Progenitor cell of endocrine pancreas (in vitro differentiated cells): ENCODE results near the gene FBP1. TPM values are rescaled to one million over a fixed set of nuclear protein-coding genes. Genes with fewer than 3 reads are reported as not detected.

Experiments
- DNase-seq: peaks from one replicate; pipeline ENCODE4 v3.0.0; 2021; ENCODE audit warnings: low spot score; ENCODE audit not compliant: unreplicated experiment
- H3K27ac Mint-ChIP-seq: 2 replicates; pipeline ENCODE4 v1.8.0; 2021; ENCODE audit warnings: mild to moderate bottlenecking, moderate library complexity, mixed read lengths
- H3K27me3 Mint-ChIP-seq: 2 replicates; pipeline ENCODE4 v1.8.0; 2021; ENCODE audit warnings: mixed read lengths
- H3K36me3 Mint-ChIP-seq: 2 replicates; pipeline ENCODE4 v1.8.0; 2022; ENCODE audit warnings: mixed read lengths; ENCODE audit not compliant: insufficient read depth
- H3K4me1 Mint-ChIP-seq: 2 replicates; pipeline ENCODE4 v1.8.0; 2021; ENCODE audit warnings: low read depth, mixed read lengths
- H3K4me3 Mint-ChIP-seq: 2 replicates; pipeline ENCODE4 v1.8.0; 2021; ENCODE audit warnings: low read depth, mild to moderate bottlenecking, moderate library complexity, mixed read lengths
- H3K9me3 Mint-ChIP-seq: 2 replicates; pipeline ENCODE4 v1.8.0; 2021; ENCODE audit warnings: low read depth, mixed read lengths
- total RNA-seq: library from RNA; stranded (reverse); gene quantifications from 2 replicates; pipeline ENCODE4 v1.2.1, GENCODE V29; 2021
- TF ChIP-seq, protein P1 (sequence below): fragments of 200-600 bp; sonication (generic); IDR thresholded peaks from one replicate; pipeline ENCODE4 v1.5.0; 2021; ENCODE audit warnings: antibody characterized with exemption, mild to moderate bottlenecking; ENCODE audit not compliant: unreplicated experiment

Gene FBP1
- total RNA-seq, 1 donor from 2014 or later = 4.6 TPM

DNA sequence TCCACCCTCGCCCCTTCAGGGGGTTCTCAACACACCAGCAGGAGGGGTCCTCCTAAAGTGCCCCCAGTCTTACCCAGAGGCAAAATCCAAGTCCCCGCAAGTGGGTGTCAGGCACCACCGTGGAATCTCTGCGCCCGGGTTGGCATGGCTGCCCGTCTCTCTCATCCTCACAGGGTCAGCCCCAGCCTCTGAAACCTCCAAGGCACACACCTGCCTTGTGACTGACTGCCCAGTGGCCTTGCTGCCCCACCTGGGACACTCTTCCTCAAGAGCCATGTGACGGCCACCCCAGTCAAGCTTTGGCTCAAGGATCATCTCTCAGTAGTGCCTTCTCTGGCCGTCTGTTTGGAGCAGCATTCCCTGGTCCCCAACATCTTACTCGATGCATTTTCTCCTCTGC lies 50.6 kb downstream of the FBP1 start:
- Mint-ChIP-seq H3K4me3 (no peak overlapping the region), H3K27ac (no peak overlapping the region), H3K36me3 (no peaks in the 10 kb centered on the region), H3K9me3 (no peaks in the 10 kb centered on the region), H3K27me3 (peaks cover 16% of the 10 kb centered on the region), H3K4me1 (no peaks in the 10 kb centered on the region)
- DNase-seq = no peak
- TF ChIP-seq, protein P1, sequence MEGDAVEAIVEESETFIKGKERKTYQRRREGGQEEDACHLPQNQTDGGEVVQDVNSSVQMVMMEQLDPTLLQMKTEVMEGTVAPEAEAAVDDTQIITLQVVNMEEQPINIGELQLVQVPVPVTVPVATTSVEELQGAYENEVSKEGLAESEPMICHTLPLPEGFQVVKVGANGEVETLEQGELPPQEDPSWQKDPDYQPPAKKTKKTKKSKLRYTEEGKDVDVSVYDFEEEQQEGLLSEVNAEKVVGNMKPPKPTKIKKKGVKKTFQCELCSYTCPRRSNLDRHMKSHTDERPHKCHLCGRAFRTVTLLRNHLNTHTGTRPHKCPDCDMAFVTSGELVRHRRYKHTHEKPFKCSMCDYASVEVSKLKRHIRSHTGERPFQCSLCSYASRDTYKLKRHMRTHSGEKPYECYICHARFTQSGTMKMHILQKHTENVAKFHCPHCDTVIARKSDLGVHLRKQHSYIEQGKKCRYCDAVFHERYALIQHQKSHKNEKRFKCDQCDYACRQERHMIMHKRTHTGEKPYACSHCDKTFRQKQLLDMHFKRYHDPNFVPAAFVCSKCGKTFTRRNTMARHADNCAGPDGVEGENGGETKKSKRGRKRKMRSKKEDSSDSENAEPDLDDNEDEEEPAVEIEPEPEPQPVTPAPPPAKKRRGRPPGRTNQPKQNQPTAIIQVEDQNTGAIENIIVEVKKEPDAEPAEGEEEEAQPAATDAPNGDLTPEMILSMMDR = no peak

- Mint-ChIP-seq H3K27ac (no peak overlapping the region), H3K4me3 (no peak overlapping the region), H3K27me3 (peaks cover 12% of the 10 kb centered on the region), H3K36me3 (no peaks in the 10 kb centered on the region), H3K4me1 (no peaks in the 10 kb centered on the region), H3K9me3 (no peaks in the 10 kb centered on the region)
- no peak for DNase-seq
- TF ChIP-seq, protein P1 = no peak
These were observed 52.5 kb downstream of the FBP1 start for GRCh38 chr9:94586814-94587213.

DNA sequence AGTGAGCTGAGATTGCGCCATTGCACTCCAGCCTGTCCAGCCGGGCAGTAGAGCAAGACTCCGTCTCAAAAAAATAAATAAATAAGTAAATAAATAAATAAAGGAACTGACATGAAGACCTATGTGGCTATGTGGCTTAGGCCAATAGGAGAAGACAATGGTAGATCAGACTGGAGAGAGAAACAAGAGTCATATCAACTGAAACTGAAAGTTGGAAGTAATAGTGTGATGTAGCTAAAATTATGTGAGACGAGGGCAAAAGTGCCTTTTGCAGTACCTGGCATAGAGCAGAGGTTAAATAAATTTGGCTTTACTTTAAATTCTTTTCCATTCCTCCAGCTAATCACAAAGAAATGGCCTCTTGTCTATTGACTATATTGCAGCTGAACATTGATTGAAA lies 53.0 kb downstream of the FBP1 start:
- Mint-ChIP-seq H3K9me3 (no peaks in the 10 kb centered on the region), H3K27ac (no peak overlapping the region), H3K4me3 (no peak overlapping the region), H3K4me1 (no peaks in the 10 kb centered on the region), H3K27me3 (peaks cover 12% of the 10 kb centered on the region), H3K36me3 (no peaks in the 10 kb centered on the region)
- TF ChIP-seq, protein P1 = no peak
- DNase-seq = no peak

DNA sequence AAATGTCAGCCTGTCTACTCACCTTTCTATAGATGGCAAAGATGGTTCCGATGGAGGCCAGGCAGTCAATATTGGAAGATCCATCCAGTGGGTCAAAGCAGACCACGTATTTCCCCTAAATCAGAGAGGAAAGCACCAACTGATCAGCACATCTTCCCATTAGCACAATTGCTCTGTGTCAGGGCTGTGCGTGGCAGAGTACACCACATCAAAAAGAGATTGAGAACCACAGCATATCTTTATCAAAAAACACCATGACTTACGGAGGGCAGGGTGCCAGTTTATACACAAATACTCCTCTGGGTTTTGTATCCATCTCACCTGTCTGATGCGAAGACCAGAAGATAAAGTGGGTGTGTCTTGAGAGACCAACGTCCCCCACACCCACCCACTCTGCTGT lies 54.8 kb downstream of the FBP1 start:
- Mint-ChIP-seq H3K27me3 (peaks cover 12% of the 10 kb centered on the region), H3K4me1 (no peaks in the 10 kb centered on the region), H3K36me3 (no peaks in the 10 kb centered on the region), H3K9me3 (no peaks in the 10 kb centered on the region), H3K27ac (no peak overlapping the region), H3K4me3 (no peak overlapping the region)
- DNase-seq = no peak
- TF ChIP-seq, protein P1 = no peak

GRCh38 chr9:94581728-94582127 lies 57.6 kb downstream of the FBP1 start:
- no peak overlapping the region for H3K4me3 Mint-ChIP-seq
- TF ChIP-seq, protein P1 = no peak

More at GRCh38 chr9:94581728-94582127, 57.6 kb downstream of the FBP1 start:
- Mint-ChIP-seq H3K9me3 (no peaks in the 10 kb centered on the region), H3K27me3 (no peaks in the 10 kb centered on the region), H3K36me3 (no peaks in the 10 kb centered on the region), H3K4me1 (no peaks in the 10 kb centered on the region), H3K27ac (no peak overlapping the region)
- DNase-seq = no peak
